ENCODE data around the gene MFSD6.
"Not testable (repeated sequence)": the region's sequence is repeated elsewhere in the genome, so short reads cannot be mapped to it uniquely, and the experiment has no call there.

MFSD6 gene

GRCh38 chr2:190406805-190407204, 1.4 kb upstream of the MFSD6 start:
- no peak for DNase-seq

GRCh38 chr2:190407246-190407661, 901 bp upstream of the MFSD6 start:
- DNase-seq: no peak

GRCh38 chr2:190408538-190409271, 550 bp downstream of the MFSD6 start:
- no peak for DNase-seq

GRCh38 chr2:190409616-190410015, 1.5 kb downstream of the MFSD6 start:
- DNase-seq: no peak

GRCh38 chr2:190410166-190410565, 2.0 kb downstream of the MFSD6 start:
- DNase-seq: no peak

- DNase-seq: no peak
These were observed 4.8 kb downstream of the MFSD6 start for GRCh38 chr2:190412966-190413365.

- no peak for DNase-seq
These were observed 5.3 kb downstream of the MFSD6 start for GRCh38 chr2:190413421-190413820.

GRCh38 chr2:190415251-190415650, 7.1 kb downstream of the MFSD6 start:
- DNase-seq: no peak

GRCh38 chr2:190415794-190416775, 7.9 kb downstream of the MFSD6 start:
- DNase-seq: no peak

GRCh38 chr2:190417045-190417842, 9.1 kb downstream of the MFSD6 start:
- no peak for DNase-seq

- peak; percentile 63 for DNase-seq
These were observed 10.6 kb downstream of the MFSD6 start for GRCh38 chr2:190418727-190419126.

GRCh38 chr2:190420801-190421200, 12.6 kb downstream of the MFSD6 start:
- no peak for DNase-seq

GRCh38 chr2:190425221-190425866, 17.2 kb downstream of the MFSD6 start:
- no peak for DNase-seq

- no peak for DNase-seq
These were observed 17.9 kb downstream of the MFSD6 start for GRCh38 chr2:190425883-190426658.

- DNase-seq: not testable (repeated sequence)
These were observed 22.7 kb downstream of the MFSD6 start for GRCh38 chr2:190430866-190431265.

- DNase-seq: no peak
These were observed 23.8 kb downstream of the MFSD6 start for GRCh38 chr2:190431907-190432306.

GRCh38 chr2:190432567-190433231, 24.5 kb downstream of the MFSD6 start:
- no peak for DNase-seq

GRCh38 chr2:190435031-190435670, 27.0 kb downstream of the MFSD6 start:
- DNase-seq: no peak

- DNase-seq: no peak
These were observed 28.4 kb downstream of the MFSD6 start for GRCh38 chr2:190436557-190436956.

- DNase-seq: no peak
These were observed 32.0 kb downstream of the MFSD6 start for GRCh38 chr2:190440113-190440512.

GRCh38 chr2:190441564-190441963, 33.4 kb downstream of the MFSD6 start:
- no peak for DNase-seq

Measured in islet precursor cell (in vitro differentiated cells).